CD4-positive, CD25-positive, alpha-beta regulatory T cell (primary cell): ENCODE results near the gene EMP2. TPM values are rescaled to one million over a fixed set of nuclear protein-coding genes. Genes with fewer than 3 reads are reported as not detected.

Experiments
- ATAC-seq, 2 donors: fragments of 150-1000 bp; cut with Tn5 transposase; one replicate each; pipeline ENCODE4 v1.10.0; 2021; ENCODE audit warnings: low read depth in 2 of 2, moderate number of reproducible peaks in 2 of 2, moderate library complexity in 1 of 2
- DNase-seq, 3 donors: peaks; one replicate each; pipeline versions ENCODE4 v3.0.0 to v3.0.0-alpha.2; 2012 to 2022; ENCODE audit warnings: mixed read lengths in 1 of 3
- H3K27ac ChIP-seq: one replicate; pipeline ENCODE4 v1.7.0; 2013; ENCODE audit warnings: mild to moderate bottlenecking, low read length; ENCODE audit not compliant: insufficient read depth, poor library complexity, severe bottlenecking
- H3K27me3 ChIP-seq: one replicate; pipeline ENCODE4 v1.7.0; 2013; ENCODE audit warnings: low read length; ENCODE audit not compliant: control insufficient read depth, insufficient read depth
- H3K36me3 ChIP-seq: one replicate; pipeline ENCODE4 v1.7.0; 2013; ENCODE audit warnings: mild to moderate bottlenecking, low read length, moderate library complexity; ENCODE audit not compliant: control insufficient read depth, insufficient read depth
- H3K4me1 ChIP-seq: 2 replicates; pipeline ENCODE4 v1.7.0; 2013; ENCODE audit warnings: mild to moderate bottlenecking, low read length; ENCODE audit not compliant: insufficient read depth, control insufficient read depth, poor library complexity, severe bottlenecking
- H3K4me3 ChIP-seq: one replicate; pipeline ENCODE4 v1.7.0; 2013; ENCODE audit warnings: low read depth, mild to moderate bottlenecking, low read length, moderate library complexity
- H3K9me3 ChIP-seq, 2 experiments: 1 replicate in 1 of 2; 2 replicates in 1 of 2; pipeline ENCODE4 v1.7.0; 2013; ENCODE audit warnings: low read length in 2 of 2, mild to moderate bottlenecking in 1 of 2, moderate library complexity in 1 of 2; ENCODE audit not compliant: control insufficient read depth in 2 of 2
- H3K27ac Mint-ChIP-seq, 3 donors: one replicate each; pipeline ENCODE4 v1.8.0; 2020 to 2022; ENCODE audit warnings: mild to moderate bottlenecking in 3 of 3, mixed read lengths in 3 of 3, moderate library complexity in 2 of 3
- H3K27me3 Mint-ChIP-seq: one replicate; pipeline ENCODE4 v1.8.0; 2022; ENCODE audit warnings: mild to moderate bottlenecking, mixed read lengths
- H3K36me3 Mint-ChIP-seq: one replicate; pipeline ENCODE4 v1.8.0; 2020; ENCODE audit warnings: mixed read lengths
- H3K4me1 Mint-ChIP-seq, 4 donors: one replicate each; pipeline ENCODE4 v1.8.0; 2020 to 2022; ENCODE audit warnings: mixed read lengths in 4 of 4, mild to moderate bottlenecking in 1 of 4
- H3K4me3 Mint-ChIP-seq, 4 donors: one replicate each; pipeline ENCODE4 v1.8.0; 2020 to 2022; ENCODE audit warnings: mild to moderate bottlenecking in 4 of 4, mixed read lengths in 4 of 4, moderate library complexity in 3 of 4
- H3K9me3 Mint-ChIP-seq, 7 donors: one replicate each; pipeline ENCODE4 v1.8.0; 2020 to 2022; ENCODE audit warnings: mixed read lengths in 7 of 7, mild to moderate bottlenecking in 3 of 7, moderate library complexity in 2 of 7
- polyA plus RNA-seq, 4 donors: library from polyadenylated mRNA; unstranded; fragments of 300-500 nt; fragmentation: Illumina TruSeq; gene quantifications; one replicate each; pipeline ENCODE4 v1.2.3, GENCODE V29; 2021
- total RNA-seq: library from RNA; stranded (reverse); gene quantifications from one replicate; pipeline ENCODE4 v1.2.3, GENCODE V29; 2022

Gene EMP2
- total and polyA plus RNA-seq, 5 donors from 2014 or later, result not detected

GRCh38 chr16:10581507-10581906 is 1.1 kb upstream of the EMP2 start:
- peaks cover 52% of the 10 kb centered on the region for H3K27me3 Mint-ChIP-seq
- peaks cover 0 to 2% (median 0%) of the 10 kb centered on the region in 4 donors for H3K4me1 Mint-ChIP-seq
- H3K4me3 ChIP-seq, result no peak overlapping the region
- no peak overlapping the region for H3K27ac ChIP-seq
- ATAC-seq, result no peak
- no peaks in the 10 kb centered on the region for H3K9me3 ChIP-seq
- H3K27ac Mint-ChIP-seq, result no peak overlapping the region
- no peaks in the 10 kb centered on the region for H3K4me1 ChIP-seq
- H3K36me3 ChIP-seq, result no peaks in the 10 kb centered on the region
- H3K27me3 ChIP-seq, result peaks cover 3% of the 10 kb centered on the region
- H3K9me3 Mint-ChIP-seq, result peaks cover 0 to 4% (median 0%) of the 10 kb centered on the region in 7 donors
- DNase-seq, result no peak
- peak overlapping the region in 1 of 4 donors; percentile 19 for H3K4me3 Mint-ChIP-seq
- no peaks in the 10 kb centered on the region for H3K36me3 Mint-ChIP-seq

GRCh38 chr16:10580883-10581247 is 467 bp upstream of the EMP2 start:
- Mint-ChIP-seq H3K27me3 (peaks cover 56% of the 10 kb centered on the region), H3K4me1 (peaks cover 0 to 2% (median 0%) of the 10 kb centered on the region in 4 donors), H3K9me3 (peaks cover 0 to 4% (median 0%) of the 10 kb centered on the region in 7 donors), H3K36me3 (no peaks in the 10 kb centered on the region), H3K27ac (no peak overlapping the region), H3K4me3 (no peak overlapping the region)
- DNase-seq (no peak), ATAC-seq (no peak)
- H3K4me1 ChIP-seq, result no peaks in the 10 kb centered on the region
- no peaks in the 10 kb centered on the region for H3K36me3 ChIP-seq
- H3K9me3 ChIP-seq, result no peaks in the 10 kb centered on the region
- no peak overlapping the region for H3K27ac ChIP-seq
- peaks cover 2% of the 10 kb centered on the region for H3K27me3 ChIP-seq
- no peak overlapping the region for H3K4me3 ChIP-seq

GRCh38 chr16:10579575-10579964 is 828 bp downstream of the EMP2 start:
- Mint-ChIP-seq H3K9me3 (peaks cover 0 to 4% (median 0%) of the 10 kb centered on the region in 7 donors), H3K27ac (no peak overlapping the region), H3K4me3 (no peak overlapping the region), H3K4me1 (peaks cover 0 to 2% (median 0%) of the 10 kb centered on the region in 4 donors), H3K27me3 (peaks cover 52% of the 10 kb centered on the region), H3K36me3 (no peaks in the 10 kb centered on the region)
- Histone ChIP-seq H3K27me3 (peaks cover 2% of the 10 kb centered on the region), H3K36me3 (no peaks in the 10 kb centered on the region), H3K9me3 (no peaks in the 10 kb centered on the region), H3K4me3 (no peak overlapping the region), H3K4me1 (no peaks in the 10 kb centered on the region), H3K27ac (no peak overlapping the region)
- no peak for ATAC-seq
- DNase-seq, result no peak

- peaks cover 2% of the 10 kb centered on the region for H3K27me3 ChIP-seq
- ATAC-seq (no peak), DNase-seq (no peak)
- no peak overlapping the region for H3K27ac Mint-ChIP-seq
- H3K9me3 ChIP-seq, result no peaks in the 10 kb centered on the region
- H3K4me1 Mint-ChIP-seq, result peaks cover 0 to 2% (median 0%) of the 10 kb centered on the region in 4 donors
- H3K36me3 ChIP-seq, result no peaks in the 10 kb centered on the region
- H3K4me3 Mint-ChIP-seq, result no peak overlapping the region
- H3K27ac ChIP-seq, result no peak overlapping the region
- H3K27me3 Mint-ChIP-seq, result peaks cover 54% of the 10 kb centered on the region
- no peaks in the 10 kb centered on the region for H3K36me3 Mint-ChIP-seq
- no peak overlapping the region for H3K4me3 ChIP-seq
- peaks cover 0 to 4% (median 0%) of the 10 kb centered on the region in 7 donors for H3K9me3 Mint-ChIP-seq
- no peaks in the 10 kb centered on the region for H3K4me1 ChIP-seq
These were observed 1.7 kb downstream of the EMP2 start for GRCh38 chr16:10578474-10579316.

- no peak for ATAC-seq
- no peak overlapping the region for H3K4me3 ChIP-seq
- DNase-seq, result no peak
- H3K27ac ChIP-seq, result no peak overlapping the region
- Mint-ChIP-seq H3K4me3 (no peak overlapping the region), H3K9me3 (peaks cover 0 to 4% (median 0%) of the 10 kb centered on the region in 7 donors), H3K36me3 (no peaks in the 10 kb centered on the region), H3K27ac (no peak overlapping the region), H3K27me3 (peaks cover 45% of the 10 kb centered on the region), H3K4me1 (peaks cover 0 to 2% (median 0%) of the 10 kb centered on the region in 4 donors)
- no peaks in the 10 kb centered on the region for H3K9me3 ChIP-seq
- no peaks in the 10 kb centered on the region for H3K36me3 ChIP-seq
- H3K4me1 ChIP-seq, result no peaks in the 10 kb centered on the region
- peaks cover 2% of the 10 kb centered on the region for H3K27me3 ChIP-seq
These were observed 2.8 kb downstream of the EMP2 start for GRCh38 chr16:10577305-10578202.

- ATAC-seq (no peak), DNase-seq (no peak)
- Mint-ChIP-seq H3K27me3 (peaks cover 37% of the 10 kb centered on the region), H3K36me3 (no peaks in the 10 kb centered on the region), H3K9me3 (peaks cover 0 to 4% (median 0%) of the 10 kb centered on the region in 7 donors), H3K4me1 (peaks cover 0 to 2% (median 0%) of the 10 kb centered on the region in 4 donors), H3K27ac (no peak overlapping the region), H3K4me3 (no peak overlapping the region)
- Histone ChIP-seq H3K9me3 (no peaks in the 10 kb centered on the region), H3K36me3 (no peaks in the 10 kb centered on the region), H3K4me1 (no peaks in the 10 kb centered on the region), H3K27me3 (peaks cover 2% of the 10 kb centered on the region), H3K4me3 (no peak overlapping the region), H3K27ac (no peak overlapping the region)
These were observed 3.8 kb downstream of the EMP2 start for GRCh38 chr16:10576390-10577304.

- no peaks in the 10 kb centered on the region for H3K9me3 Mint-ChIP-seq
- no peaks in the 10 kb centered on the region for H3K4me1 Mint-ChIP-seq
- Histone ChIP-seq H3K36me3 (no peaks in the 10 kb centered on the region), H3K27me3 (no peaks in the 10 kb centered on the region), H3K27ac (no peak overlapping the region), H3K4me3 (no peak overlapping the region), H3K4me1 (no peaks in the 10 kb centered on the region), H3K9me3 (no peaks in the 10 kb centered on the region)
- ATAC-seq (no peak), DNase-seq (no peak)
- peaks cover 33% of the 10 kb centered on the region for H3K27me3 Mint-ChIP-seq
- H3K4me3 Mint-ChIP-seq, result no peak overlapping the region
- H3K36me3 Mint-ChIP-seq, result no peaks in the 10 kb centered on the region
- H3K27ac Mint-ChIP-seq, result no peak overlapping the region
These were observed 4.8 kb downstream of the EMP2 start for GRCh38 chr16:10575506-10576130.
